ENCODE data around the gene DCUN1D1. TPM values are rescaled to one million over a fixed set of nuclear protein-coding genes. Genes with fewer than 3 reads are reported as not detected.

DCUN1D1 gene
- total RNA-seq, 1 donor from 2014 or later: 26.2 TPM

DNA sequence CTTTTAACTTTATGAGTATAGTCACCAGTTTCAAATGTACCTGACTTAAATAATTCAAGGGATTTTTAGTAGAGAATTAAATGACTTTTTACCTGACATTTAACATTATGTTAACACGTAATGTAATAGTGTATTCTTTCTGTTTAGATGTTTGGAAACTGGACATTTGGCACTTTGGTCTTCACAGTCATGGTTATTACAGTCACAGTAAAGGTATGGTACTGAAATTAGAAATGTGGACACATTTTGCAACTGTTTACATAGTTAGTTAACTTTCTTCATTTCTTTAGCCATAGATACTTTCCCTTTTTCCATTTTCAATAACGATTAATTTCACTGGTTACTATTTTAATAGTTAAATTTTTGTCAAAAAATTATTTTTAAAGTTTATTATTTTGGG lies 83.8 kb downstream of the DCUN1D1 start:
- DNase-seq (ENCODE audit: low read depth): no peak
- H3K36me3 ChIP-seq (ENCODE audit: control insufficient read depth, insufficient read depth, low read length): no peaks in the 10 kb centered on the region
- TF ChIP-seq, protein P1, sequence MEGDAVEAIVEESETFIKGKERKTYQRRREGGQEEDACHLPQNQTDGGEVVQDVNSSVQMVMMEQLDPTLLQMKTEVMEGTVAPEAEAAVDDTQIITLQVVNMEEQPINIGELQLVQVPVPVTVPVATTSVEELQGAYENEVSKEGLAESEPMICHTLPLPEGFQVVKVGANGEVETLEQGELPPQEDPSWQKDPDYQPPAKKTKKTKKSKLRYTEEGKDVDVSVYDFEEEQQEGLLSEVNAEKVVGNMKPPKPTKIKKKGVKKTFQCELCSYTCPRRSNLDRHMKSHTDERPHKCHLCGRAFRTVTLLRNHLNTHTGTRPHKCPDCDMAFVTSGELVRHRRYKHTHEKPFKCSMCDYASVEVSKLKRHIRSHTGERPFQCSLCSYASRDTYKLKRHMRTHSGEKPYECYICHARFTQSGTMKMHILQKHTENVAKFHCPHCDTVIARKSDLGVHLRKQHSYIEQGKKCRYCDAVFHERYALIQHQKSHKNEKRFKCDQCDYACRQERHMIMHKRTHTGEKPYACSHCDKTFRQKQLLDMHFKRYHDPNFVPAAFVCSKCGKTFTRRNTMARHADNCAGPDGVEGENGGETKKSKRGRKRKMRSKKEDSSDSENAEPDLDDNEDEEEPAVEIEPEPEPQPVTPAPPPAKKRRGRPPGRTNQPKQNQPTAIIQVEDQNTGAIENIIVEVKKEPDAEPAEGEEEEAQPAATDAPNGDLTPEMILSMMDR (IDR thresholded peaks at IDR 0.05; ENCODE audit: insufficient read depth, low read length, poor library complexity, severe bottlenecking): no peak
- no peaks in the 10 kb centered on the region for H3K27me3 ChIP-seq (ENCODE audit: control insufficient read depth, insufficient read depth, low read length)
- H3K4me3 ChIP-seq (ENCODE audit: low read depth, low read length): no peak overlapping the region

DNA sequence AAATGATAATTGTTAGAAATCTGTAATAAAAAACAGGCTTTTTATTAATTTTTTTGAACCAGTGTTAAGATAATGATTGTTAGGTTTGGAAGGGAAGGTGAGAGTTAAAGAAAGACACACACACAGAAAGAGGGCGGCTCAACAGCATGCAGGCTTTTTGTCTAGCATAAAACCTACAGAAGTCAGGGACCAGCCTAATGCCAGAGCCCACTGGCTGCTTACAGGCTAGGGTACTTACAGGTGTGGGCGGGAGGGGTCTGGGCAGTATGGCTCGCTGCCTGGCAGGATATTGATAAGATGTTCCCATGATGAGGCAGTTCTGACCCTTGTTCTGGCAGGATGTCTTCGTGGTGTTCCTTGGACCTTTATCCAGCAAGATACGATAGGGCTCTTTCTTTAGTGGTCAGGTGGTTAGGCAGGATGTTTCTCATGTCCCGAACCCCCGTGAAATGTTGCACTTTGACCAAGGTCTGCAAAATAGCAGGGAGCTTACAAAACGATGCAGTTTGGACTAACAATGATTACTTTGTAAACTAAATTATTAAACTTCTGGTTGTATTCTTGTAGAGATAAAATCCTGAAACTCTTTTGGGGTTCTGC lies 84.7 kb downstream of the DCUN1D1 start:
- Histone ChIP-seq H3K27me3 (ENCODE audit: control insufficient read depth, insufficient read depth, low read length) (no peaks in the 10 kb centered on the region), H3K36me3 (ENCODE audit: control insufficient read depth, insufficient read depth, low read length) (no peaks in the 10 kb centered on the region), H3K4me3 (ENCODE audit: low read depth, low read length) (no peak overlapping the region)
- TF ChIP-seq, protein P1 (IDR thresholded peaks at IDR 0.05; ENCODE audit: insufficient read depth, low read length, poor library complexity, severe bottlenecking): no peak
- DNase-seq (ENCODE audit: low read depth): no peak

DNA sequence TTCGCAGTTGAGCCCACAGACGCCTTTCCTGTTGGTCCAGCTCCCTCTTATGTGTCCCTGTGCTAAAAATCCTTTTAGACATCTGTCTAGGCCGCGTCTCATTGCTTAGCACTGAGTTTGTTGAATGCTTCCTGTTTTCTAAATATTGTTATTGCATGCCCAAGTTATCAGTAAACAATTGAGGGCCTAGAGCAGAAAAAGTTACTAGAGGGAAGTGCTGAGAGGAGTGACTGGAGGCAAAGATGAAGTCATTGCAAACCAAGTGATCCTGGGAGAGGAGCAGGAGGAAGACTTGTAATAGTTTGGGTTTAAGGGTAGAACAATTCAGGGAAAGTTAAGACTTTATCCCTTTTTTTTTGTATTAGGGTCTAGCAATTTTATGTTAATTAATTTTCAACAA lies 88.1 kb downstream of the DCUN1D1 start:
- Histone ChIP-seq H3K36me3 (ENCODE audit: control insufficient read depth, insufficient read depth, low read length) (no peaks in the 10 kb centered on the region), H3K4me3 (ENCODE audit: low read depth, low read length) (no peak overlapping the region), H3K27me3 (ENCODE audit: control insufficient read depth, insufficient read depth, low read length) (no peaks in the 10 kb centered on the region)
- DNase-seq (ENCODE audit: low read depth): no peak
- TF ChIP-seq, protein P1 (IDR thresholded peaks at IDR 0.05; ENCODE audit: insufficient read depth, low read length, poor library complexity, severe bottlenecking): no peak

DNA sequence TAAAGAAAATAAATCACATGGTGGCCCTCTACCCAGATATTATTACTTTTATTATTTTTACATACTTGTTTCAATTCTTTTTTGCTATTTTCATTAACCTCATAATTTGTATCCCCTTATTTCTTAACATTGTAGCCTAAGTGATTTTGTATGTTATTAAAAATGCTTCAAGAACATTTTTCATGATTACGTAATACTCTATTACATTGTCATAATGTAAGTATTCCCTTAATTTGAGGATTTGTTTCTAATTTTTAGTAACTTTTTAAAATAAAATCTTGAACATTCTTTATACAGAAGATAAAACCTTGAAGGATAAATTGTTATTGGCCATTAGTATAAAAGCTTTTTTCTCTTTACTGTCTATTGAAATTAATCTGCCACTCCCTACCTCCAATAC lies 89.0 kb downstream of the DCUN1D1 start:
- H3K36me3 ChIP-seq (ENCODE audit: control insufficient read depth, insufficient read depth, low read length): no peaks in the 10 kb centered on the region
- H3K27me3 ChIP-seq (ENCODE audit: control insufficient read depth, insufficient read depth, low read length): no peaks in the 10 kb centered on the region
- TF ChIP-seq, protein P1 (IDR thresholded peaks at IDR 0.05; ENCODE audit: insufficient read depth, low read length, poor library complexity, severe bottlenecking): no peak
- no peak overlapping the region for H3K4me3 ChIP-seq (ENCODE audit: low read depth, low read length)
- no peak for DNase-seq (ENCODE audit: low read depth)

DNA sequence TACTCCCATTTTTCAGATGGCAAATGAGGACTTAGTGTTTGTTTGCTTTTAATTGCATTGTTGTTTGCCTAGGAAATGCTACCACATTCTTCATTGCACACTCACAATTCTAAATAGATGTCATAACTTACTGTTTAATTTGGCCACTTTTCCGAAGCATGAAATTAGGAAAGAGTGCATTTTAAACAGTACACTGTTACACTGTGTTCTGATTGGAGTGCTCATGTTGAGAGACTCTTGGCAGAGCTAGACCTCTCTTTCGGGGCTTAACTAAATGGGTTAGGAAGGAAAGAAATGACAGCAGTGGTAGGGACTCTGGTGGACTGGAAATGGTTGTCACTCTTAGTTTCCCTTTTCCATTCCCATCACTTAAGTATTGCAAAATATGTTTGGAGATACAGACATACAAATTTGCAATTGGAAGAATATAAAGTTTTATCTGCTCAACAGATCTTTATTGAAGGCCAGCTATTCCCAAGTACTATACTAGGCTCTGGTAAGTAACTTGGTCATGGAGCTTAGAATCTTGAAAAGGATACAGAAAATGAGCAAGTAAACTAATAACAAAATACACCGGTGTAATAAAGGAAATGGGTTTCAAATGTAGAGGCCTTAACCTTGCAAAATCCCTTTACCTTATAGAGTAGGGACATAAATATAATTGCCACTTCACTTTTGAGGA lies 90.2 kb downstream of the DCUN1D1 start:
- Histone ChIP-seq H3K4me3 (ENCODE audit: low read depth, low read length) (no peak overlapping the region), H3K27me3 (ENCODE audit: control insufficient read depth, insufficient read depth, low read length) (no peaks in the 10 kb centered on the region), H3K36me3 (ENCODE audit: control insufficient read depth, insufficient read depth, low read length) (no peaks in the 10 kb centered on the region)
- no peak for DNase-seq (ENCODE audit: low read depth)
- TF ChIP-seq, protein P1 (IDR thresholded peaks at IDR 0.05; ENCODE audit: insufficient read depth, low read length, poor library complexity, severe bottlenecking): no peak

Other genes with a start within 250 kb of the DCUN1D1 start
- gene ATP11B, start 187.0 kb downstream of the DCUN1D1 start, total RNA-seq: 28.4 and 38.6 TPM in 2 replicates
- gene MCCC1, start 119.0 kb upstream of the DCUN1D1 start, total RNA-seq: 15.9 and 18.0 TPM in 2 replicates
- gene LAMP3, start 182.2 kb upstream of the DCUN1D1 start, total RNA-seq: 29.3 and 31.6 TPM in 2 replicates

Data from kidney epithelial cell (primary cell).